Left colon (tissue), 2 donors: Measurements from ENCODE around the gene MCCC1. TPM values are rescaled to one million over a fixed set of nuclear protein-coding genes. Genes with fewer than 3 reads are reported as not detected.
"Not testable (repeated sequence)": the region's sequence is repeated elsewhere in the genome, so short reads cannot be mapped to it uniquely, and the experiment has no call there.

ENCODE experiments used
- ATAC-seq: fragments of 200-7000 bp; cut with Tn5 transposase; one replicate; pipeline ENCODE4 v1.9.1; 2020; ENCODE audit warnings: mild to moderate bottlenecking, moderate library complexity
- DNase-seq, 2 donors: peaks; one replicate each; pipeline ENCODE4 v3.0.0-alpha.2; 2020
- intact Hi-C, 2 donors: fragments of 100-400 bp; cut with DNase I in 1 of 2; cut with micrococcal nuclease in 1 of 2; formaldehyde crosslinking; loops; one replicate each; pipeline versions ENCODE4 v1.11.2 to v1.14.0; 2022; cut with DNase I, micrococcal nuclease
- total RNA-seq, 2 donors: library from RNA; stranded (reverse); fragmentation: NEBNext Ultra II Directional; extraction: Animal tissue kit (Norgen Biotek cat#: 25700); gene quantifications; one replicate each; pipeline ENCODE4 v1.2.1, GENCODE V29; 2021
- donor health status: DM: no; HTN: no; CAD: no.
- donor health status: DM: yes; HTN: yes; CAD: no.

Gene MCCC1
- total RNA-seq, 2 donors from 2014 or later: 29.4 to 33.4 TPM

DNA sequence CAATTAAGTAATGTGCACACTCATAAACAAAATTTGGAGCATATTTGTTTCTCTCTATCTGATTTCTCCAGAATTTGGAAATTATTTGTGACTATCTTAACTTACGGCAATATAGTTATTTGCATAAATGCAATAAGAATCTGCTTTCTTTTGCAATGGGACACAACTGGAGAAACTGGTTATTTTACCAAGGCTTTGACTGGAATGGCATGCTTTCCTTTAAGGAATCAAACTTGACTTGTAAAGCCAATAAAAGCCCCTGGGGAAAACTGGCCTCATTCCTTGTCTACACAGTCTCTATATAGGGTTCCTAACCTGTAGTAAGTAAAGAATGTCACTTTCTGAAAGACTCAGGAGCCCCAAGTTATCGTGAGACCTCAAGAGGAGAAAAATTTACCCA lies 32.4 kb downstream of the MCCC1 start:
- ATAC-seq, DNase-seq, intact Hi-C loops: not testable (repeated sequence)

DNA sequence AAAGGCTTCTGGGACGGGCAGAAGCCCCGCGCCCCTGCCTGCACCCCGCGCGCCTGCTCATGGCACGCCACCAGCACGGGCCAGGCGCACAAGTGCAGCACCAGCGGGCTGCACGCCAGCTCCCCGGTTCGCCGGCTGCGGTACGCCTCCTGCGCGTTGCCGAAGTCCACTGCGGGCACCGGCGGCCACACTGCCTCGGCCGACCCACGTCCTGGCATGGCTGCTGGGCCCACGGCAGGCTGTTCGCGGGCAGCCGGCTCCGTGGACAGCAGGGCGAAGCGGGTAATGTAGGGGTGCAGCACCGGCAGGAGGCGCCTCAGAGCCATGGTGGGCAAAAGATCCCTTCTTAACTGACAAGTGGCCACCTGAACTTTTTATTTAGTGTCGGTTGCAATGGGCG lies 34.8 kb downstream of the MCCC1 start:
- intact Hi-C loops: no loop called here
- DNase-seq: no peak
- ATAC-seq: no peak

DNA sequence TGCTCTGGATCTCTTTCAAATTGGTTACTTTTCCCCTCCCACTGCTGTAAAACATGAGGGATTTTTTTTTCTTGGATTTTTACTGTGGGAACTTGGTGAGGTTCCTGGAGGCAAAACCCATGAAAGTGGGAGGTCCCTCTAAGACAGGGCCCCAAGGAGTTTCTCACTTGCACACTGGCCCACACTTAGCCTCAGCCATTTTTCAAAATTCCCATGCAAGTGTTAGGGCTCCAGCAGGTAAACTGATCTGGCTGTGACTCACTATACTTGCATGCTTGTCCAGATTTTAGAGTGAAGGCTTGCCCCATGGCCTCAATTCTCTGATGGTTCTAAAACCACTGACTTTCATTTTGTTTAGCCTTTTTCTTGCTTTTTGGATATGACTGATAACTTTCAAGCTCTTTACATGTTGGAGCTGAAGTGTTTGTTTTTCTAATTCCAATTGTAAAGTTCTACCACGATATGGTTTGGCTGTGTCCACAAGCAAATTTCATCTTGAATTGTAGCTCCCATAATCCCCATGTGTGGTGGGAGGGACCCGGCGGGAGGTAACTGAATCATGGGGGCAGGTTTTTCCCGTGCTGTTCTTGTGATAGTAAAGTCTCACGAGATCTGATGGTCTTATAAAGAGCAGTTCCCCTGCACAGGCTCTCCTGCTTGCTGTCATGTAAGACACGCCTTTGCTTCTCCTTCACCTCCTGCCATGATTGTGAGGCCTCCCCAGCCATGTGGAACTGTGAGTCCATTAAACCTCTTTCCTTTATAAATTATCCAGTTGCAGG lies 37.7 kb downstream of the MCCC1 start:
- intact Hi-C loops: no loop called here
- ATAC-seq (no peak), DNase-seq (no peak)

- intact Hi-C loops: no loop called here
- DNase-seq: no peak
- no peak for ATAC-seq
These were observed 40.9 kb downstream of the MCCC1 start for GRCh38 chr3:183058351-183058750.

- DNase-seq (no peak), ATAC-seq (no peak)
- intact Hi-C loops: no loop called here
These were observed 48.6 kb downstream of the MCCC1 start for GRCh38 chr3:183050706-183051105.

DNA sequence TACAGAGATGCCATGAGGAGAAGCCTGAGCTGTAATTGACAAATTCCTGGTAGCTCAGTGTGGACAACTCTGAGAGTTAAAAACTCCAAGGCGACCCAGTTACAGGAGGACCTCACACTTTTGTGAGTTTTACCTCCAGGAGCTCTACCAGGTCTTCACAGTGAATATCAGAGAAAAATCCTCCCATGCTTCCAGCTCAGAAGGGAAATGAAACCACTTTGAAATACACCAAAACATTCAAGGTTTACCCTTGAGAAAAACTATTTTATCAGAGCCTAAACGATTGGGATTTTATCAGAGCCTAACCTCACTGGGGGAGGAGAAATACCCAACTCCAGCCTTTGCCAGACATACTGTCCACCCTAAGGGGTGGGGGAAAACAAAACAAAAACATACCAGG lies 52.4 kb downstream of the MCCC1 start:
- intact Hi-C loops: no loop called here
- ATAC-seq (no peak), DNase-seq (no peak)

DNA sequence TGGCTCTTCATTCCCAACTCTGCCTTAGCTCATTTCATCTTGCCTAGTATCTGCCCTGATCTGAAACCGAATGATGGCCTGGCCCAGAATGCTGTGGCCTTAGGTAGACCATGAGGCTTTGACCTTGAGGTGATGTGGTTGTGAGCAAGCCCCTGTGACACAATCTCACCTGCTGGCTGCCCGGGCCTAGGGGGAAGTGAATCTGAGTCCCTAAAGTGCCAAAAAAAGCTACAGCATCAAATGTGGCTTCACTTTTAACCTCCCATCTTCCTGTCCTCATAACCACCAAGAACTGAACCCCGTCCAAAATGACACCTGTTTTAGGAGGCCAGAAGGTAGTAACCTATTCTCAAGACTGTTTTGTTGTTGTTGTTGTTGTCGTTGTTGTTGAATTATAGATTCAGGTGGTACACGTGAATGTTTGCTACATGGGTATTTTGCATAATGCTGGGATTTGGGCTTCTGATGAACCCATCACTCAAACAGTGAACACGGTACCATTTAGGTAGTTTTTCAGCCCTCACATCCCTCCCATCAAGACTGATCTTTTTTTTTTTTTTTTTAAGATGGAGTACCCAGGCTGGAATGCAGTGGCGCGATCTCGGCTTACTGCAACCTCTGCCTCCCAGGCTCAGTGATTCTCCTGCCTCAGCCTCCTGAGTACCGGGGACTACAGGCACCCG lies 54.6 kb downstream of the MCCC1 start:
- intact Hi-C loops: no loop called here
- DNase-seq: peak in 1 of 2 donors; percentile 11
- no peak for ATAC-seq

GRCh38 chr3:183038757-183039156 lies 60.5 kb downstream of the MCCC1 start:
- intact Hi-C loops: no loop called here
- no peak for ATAC-seq
- no peak for DNase-seq

DNA sequence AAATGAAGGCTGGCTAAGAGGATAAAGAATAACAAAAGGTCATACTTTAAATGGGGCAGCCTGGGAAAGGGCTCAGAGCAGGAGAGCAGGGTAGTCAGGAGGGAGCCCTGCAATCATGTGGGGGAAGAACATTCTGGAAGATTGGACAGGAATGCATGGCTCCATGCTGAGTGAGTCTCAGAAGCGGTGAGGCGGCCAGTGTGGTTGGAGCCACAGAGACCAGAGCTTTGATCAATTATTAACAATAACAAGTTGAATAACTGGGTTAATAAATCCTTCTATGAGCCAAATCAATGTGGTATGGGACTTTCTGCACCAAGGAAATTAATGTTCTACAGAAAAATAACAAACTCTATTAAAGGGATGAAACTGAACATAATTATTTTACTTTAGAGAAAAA lies 61.1 kb downstream of the MCCC1 start:
- intact Hi-C loops: no loop called here
- ATAC-seq (no peak), DNase-seq (no peak)

DNA sequence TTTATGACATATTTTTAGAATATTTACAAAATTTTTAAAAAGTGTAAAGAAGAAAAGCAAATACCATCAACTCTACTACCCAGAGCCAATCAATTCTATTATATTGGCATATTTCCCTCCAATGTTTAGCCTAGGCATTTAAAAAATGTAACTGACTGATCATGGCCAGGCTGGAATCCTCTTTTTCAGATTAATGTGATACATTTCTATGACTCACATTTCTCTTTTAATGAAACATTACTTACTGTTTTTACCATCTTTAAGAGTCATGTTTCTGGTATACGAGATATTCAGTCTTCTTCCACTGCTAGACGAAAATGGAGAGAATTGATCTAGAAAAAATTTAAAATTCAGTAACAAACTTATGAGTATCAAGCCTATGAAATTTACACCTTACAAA lies 65.5 kb downstream of the MCCC1 start:
- intact Hi-C loops: no loop called here

GRCh38 chr3:183032880-183033555 lies 66.3 kb downstream of the MCCC1 start:
- no peak for DNase-seq
- ATAC-seq: no peak
- intact Hi-C loops: no loop called here

More for the DNA sequence above, 65.5 kb downstream of the MCCC1 start:
- DNase-seq (no peak), ATAC-seq (no peak)

DNA sequence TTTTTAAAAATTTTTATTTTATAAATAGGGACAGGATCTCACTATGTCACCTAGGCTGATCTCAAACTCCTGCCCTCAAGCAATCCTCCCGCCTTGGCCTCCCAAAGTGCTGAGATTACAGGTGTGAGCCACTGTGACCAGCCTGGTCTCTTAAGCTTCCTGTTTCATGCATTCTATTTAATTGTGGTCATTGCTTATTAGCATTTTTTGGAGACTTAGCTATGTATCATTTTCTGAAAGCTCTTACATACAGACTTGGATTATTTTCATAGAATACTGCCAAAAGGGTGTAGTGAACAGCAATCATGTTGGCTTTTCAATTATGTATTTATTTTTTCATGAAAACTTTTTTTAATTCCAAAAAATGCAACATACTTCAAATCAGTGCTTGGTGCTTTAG lies 67.5 kb downstream of the MCCC1 start:
- intact Hi-C loops: no loop called here
- DNase-seq (no peak), ATAC-seq (no peak)

DNA sequence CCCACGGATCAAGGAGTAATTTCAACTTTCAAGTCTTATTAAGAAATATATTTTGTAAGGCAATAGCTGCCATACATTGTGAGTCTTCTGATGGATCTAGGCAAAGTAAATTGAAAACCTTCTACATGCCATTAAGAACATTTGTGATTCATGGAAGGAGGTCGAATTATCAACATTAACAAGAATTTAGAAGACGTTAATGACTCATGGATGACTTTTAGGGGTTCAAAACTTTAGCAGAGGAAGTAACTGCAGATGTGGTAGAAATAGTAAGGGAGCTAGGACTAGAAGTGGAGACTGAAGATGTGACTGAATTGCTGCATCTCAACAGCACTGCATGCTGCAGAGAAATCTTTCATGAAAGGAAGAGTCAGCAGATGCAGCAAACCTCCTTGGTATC lies 70.9 kb downstream of the MCCC1 start:
- DNase-seq (no peak), ATAC-seq (no peak)
- intact Hi-C loops: no loop called here

DNA sequence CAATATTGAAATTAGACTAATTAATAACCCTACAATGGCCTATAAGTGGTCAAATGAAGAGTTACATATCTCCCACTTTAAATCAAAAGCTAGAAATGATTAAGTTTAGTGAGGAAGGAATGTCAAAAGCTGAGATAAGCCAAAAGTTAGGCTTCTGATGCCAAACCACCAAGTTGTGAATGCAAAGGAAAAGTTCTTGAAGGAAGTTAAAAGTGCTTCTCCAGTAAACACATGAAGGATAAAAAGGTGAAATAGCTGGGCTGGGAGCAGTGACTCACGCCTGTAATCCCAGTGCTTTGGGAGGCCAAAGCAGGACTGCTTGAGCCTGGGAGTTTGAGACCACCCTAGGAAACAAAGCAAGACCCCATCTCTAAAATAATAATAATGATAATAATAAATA lies 72.0 kb downstream of the MCCC1 start:
- ATAC-seq: no peak
- DNase-seq: no peak
- intact Hi-C loops: no loop called here

DNA sequence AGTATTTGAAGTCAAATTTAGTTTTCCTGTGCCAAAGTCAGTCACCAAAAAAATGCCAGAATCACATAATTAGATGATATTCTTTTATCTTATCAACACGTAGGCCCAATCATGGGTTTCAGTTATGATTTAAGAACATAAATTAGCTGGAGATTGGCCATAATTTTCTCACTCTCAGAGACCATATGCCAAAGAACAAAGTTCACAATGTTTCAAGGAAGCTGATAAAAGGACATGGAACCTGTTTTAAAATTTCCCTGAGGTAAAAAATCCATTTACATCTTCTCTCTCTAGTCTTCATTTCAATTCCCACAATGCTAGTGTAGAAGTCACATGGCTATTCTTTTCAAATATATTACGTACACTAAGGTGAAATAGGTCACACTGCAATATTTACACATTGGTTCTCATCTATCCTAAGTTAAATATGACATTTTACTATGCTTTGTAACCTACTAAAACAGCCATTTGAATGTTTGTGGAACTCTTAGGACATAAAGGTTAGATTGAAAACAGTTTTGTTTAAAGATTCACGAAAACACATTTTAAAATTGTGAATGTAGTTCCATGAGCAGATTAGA lies 76.3 kb downstream of the MCCC1 start:
- ATAC-seq (peak; percentile 78), DNase-seq (no peak)
- intact Hi-C loops: no loop called here

DNA sequence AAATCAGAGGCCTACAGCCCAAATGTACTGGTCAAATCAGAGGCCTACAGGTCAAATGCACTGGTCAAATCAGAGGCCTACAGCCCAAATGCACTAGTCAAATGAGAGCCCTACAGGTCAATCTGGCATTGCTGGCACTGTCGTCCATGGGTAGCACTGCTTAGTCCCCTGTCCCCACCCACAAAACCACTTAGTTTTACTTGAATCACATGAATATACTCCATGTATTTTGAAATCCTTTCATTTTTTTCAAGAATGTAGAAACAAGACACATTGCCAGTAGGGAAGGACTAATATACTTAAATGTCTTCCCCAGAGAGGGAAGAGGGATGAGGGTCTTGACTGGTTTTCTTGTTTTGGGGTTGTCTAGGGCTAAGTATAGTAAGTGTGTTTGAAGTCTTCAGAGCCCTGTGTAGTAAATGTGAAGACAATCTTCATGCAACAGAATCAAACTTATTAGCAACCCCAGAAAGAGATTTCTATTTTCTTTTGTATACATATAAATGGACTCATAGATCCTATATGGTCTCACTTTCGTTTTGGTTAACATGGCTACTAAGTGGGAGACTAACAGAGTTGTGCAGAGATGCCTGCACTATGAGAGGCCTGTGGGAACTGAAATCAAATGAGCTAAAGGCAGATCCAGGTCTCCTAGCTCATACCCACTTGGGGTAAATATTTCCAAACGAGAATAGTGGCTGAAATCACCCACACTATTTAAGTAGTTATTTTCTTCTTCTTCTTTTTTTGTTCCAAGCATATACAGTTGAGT lies 80.7 kb downstream of the MCCC1 start:
- DNase-seq (no peak), ATAC-seq (no peak)
- intact Hi-C loops: no loop called here

- no peak for DNase-seq
- no peak for ATAC-seq
- intact Hi-C loops: no loop called here
These were observed 84.1 kb downstream of the MCCC1 start for GRCh38 chr3:183015185-183015584.

GRCh38 chr3:183013856-183014255 lies 85.4 kb downstream of the MCCC1 start:
- no peak for DNase-seq
- intact Hi-C loops: no loop called here
- ATAC-seq: no peak

DNA sequence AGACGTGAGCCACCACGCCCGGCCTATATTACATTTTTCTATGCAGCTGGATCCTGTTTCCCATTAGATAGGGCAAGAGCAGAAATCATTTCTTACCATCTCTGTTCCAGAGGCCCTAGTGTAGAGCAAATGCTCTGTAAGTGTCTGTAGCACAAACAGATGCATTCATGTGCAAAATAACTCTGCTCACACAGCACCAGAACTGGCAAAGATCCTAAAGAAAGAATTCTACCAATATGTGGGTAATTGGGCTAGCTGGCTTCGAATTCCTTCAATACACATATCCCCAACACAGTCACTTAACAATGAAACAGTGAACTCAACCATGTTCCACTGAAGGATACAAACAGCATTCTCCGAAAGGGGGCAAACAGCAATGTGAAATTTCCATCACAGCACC lies 86.2 kb downstream of the MCCC1 start:
- no peak for DNase-seq
- intact Hi-C loops: no loop called here
- no peak for ATAC-seq
